ENCODE measurements around the gene PIBF1.

- TF ChIP-seq CTCF (conservative IDR thresholded peaks at IDR 0.05; ENCODE audit: low read depth, low read length) (no peak), EZH2 (IDR thresholded peaks at IDR 0.05; ENCODE audit: borderline replicate concordance, low read depth, low read length, poor library complexity, severe bottlenecking) (no peak)
Measured at GRCh38 chr13:73018336-73018735, 236.4 kb downstream of the PIBF1 start.

Data from A673 (cell line).